Measurements from ENCODE around the gene MTFR1L.

Gene MTFR1L

DNA sequence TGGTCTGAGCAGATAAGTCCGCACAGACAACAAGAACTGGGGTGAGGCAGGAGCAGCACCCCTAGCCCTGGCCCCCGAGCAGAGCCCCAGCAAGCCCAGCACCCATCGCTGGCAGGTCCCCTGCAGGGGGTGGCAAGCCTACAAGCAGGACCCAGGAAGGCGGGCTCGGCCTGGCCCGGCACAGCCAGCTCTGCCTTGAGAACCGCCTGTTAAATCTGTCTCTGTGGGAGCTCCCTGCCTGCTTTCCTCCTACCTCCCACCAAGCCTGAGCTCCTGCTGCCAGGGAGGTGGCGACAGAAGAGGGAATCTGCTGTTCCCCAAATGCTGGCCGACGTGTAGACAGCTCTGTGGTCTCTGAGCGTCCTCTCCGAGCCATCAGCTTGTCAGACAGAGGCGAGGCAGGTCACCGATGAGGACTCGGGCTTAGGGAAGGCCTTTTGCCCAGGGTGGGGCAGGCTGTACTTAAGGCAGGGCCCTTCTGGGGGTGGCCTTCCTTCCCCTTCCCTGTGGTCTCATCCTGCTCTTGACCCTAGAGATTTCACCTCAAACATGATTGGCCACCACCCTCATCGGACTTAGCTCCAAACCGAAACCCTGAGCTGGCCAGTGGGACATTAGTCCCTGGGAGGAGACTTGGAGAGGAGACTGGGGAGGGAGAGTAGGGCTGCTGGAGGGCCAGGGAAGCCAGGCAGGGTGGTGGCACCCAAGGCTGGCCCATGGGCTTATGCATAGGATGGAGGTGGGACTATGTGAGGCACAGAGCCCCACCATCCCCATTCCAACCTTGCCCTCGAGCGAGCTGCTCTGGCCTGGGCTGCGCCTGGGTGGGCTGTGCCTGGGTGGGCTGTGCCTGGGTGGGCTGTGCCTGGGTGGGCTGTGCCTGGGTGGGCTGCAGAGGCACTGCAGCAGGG, 12.0 kb upstream of the MTFR1L start:
- no peak for DNase-seq (ENCODE audit: low spot score)

DNA sequence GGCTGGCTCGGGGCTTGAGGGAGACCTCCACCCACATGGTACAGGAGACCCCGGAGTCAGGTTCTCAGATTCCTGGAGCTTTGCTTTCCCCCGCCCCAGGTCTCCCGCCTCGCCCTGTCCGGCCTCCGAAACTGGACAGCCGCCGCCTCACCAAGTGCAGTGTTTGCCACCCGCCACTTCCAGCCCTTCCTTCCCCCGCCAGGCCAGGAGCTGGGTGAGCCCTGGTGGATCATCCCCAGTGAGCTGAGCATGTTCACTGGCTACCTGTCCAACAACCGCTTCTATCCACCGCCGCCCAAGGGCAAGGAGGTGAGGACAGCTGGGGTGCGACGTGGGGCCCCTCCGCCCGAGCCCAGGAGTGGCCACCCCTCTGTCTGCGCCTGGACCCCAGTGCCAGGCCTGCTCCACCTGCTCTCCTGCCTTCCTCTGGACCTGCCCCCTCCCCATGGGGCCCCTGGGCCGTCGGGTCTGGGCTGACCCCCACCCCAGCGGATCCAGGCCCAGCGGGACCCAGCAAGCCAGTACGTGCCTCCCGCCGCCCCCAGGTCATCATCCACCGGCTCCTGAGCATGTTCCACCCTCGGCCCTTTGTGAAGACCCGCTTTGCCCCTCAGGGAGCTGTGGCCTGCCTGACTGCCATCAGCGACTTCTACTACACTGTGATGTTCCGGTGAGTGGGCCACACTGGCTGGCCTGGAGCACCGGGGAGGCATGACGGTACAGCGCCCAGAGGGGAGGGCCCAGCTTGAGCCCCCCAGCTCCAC, 11.1 kb upstream of the MTFR1L start:
- DNase-seq (ENCODE audit: low spot score), result no peak

DNA sequence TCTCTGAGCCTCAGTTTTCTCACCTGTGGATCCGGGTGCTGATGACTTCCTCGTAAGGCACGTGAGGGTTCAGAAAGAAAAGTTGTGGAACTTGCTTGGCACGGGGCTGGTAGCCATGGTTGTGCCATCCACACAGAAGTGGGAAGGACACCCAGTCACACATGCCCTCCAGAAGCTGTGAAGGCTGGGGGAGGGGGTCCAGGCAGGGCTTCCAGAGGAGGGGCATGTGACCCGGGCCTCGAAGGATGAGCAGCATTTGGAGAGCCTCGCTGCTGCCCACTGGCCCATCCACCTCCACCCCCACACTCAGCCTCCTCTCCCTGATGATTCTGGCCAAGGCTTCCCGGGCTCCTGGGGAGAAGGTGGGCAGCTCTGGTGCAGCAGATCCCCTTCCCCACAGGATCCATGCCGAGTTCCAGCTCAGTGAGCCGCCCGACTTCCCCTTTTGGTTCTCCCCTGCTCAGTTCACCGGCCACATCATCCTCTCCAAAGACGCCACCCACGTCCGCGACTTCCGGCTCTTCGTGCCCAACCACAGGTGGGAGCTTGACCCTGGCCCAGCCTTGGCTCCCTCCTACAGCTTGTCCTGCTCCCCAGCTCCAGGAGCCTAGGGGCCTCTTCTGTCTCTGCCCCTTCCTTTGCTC, 10.3 kb upstream of the MTFR1L start:
- DNase-seq (ENCODE audit: low spot score), result no peak

DNA sequence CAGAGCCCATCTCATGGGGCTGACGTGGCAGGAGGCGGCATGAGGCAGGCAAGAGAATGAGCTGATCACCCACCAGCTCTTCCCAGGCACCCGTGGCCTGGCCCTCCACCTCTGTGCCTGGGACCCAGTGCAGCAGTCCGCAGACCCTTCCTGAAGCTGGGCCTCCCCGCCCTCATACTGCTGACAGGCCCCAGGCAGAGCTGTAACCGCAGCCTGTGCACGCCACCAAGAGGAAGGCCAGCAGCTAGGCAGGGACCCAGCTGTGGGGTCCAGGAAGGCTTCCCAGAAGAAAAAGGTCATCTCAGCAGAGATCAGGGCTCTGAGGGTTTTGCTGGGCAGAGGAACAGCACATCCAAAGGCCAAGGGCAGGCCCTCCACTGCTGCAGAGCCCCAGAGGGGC, 9.8 kb upstream of the MTFR1L start:
- DNase-seq (ENCODE audit: low spot score), result no peak

DNA sequence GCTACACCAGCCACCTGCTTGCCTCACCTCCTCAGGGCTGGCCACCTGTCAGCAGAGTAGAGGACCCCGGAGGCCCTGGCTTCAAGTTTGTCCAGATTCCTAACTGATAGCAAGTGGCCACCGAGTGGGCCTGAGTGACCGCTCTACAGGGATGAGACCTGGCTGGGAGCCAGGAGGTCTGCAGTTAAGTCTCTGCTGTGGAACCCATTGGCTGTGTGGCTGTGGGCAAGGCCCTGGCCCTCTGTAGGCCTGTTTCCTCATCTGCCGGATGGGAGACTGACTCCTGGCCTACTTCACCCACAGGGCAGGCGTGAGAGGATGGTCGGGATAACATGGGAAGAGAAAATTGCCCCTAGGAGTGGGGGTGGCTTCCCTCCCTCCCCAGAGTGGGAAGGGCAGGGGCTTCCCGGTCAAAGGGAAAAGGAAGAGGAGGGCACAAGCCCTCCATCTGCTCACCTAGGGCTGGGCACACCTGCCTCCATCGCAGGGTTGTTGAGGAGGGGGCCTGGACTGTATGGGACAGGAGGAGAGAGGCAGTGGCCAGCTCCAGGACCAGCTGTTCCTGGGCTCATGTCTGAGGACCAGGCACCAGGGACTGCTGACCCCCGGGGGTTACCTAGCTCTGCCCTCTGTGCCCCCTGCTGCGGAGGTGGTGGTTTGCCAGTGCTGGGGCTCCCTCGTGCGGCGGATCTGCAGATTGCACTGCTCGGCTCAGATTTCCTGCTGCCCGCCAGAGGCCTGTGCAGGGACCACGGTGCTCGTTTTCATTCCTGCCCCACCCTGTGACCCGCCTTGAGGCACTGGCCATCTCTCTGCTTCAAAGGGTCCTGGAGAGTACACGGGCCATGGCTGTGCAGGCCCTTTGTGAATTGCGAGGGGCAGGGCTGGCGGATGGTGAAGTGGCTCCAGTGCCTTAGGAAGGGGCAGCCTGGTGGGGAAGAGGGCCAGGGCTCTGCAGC, 9.1 kb upstream of the MTFR1L start:
- DNase-seq (ENCODE audit: low spot score), result no peak

DNA sequence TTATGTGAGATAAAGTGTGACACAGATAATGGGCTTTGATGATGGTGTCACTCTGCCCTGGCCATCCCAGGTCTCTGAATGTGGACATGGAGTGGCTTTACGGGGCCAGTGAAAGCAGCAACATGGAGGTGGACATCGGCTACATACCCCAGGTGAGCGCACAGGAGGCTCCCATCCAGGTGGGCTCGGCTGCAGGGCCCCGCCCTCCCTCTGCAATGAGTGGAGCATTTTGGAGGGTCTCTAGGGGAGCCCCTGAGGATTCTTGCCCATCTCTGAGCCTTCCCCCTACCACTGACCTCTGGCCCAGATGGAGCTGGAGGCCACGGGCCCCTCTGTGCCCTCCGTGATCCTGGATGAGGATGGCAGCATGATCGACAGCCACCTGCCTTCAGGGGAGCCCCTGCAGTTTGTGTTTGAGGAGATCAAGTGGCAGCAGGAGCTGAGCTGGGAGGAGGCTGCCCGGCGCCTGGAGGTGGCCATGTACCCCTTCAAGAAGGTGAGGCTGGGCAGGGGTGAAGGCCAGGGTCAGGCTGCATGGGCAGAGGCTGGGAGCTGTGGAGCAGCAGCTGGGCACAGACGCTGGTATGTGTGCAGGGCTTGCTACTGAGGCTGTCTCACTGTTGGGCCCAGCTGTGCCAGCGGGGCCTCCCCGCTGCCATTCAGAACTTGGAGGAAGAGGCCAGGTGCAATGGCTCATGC, 8.2 kb upstream of the MTFR1L start:
- DNase-seq (ENCODE audit: low spot score), result no peak

DNA sequence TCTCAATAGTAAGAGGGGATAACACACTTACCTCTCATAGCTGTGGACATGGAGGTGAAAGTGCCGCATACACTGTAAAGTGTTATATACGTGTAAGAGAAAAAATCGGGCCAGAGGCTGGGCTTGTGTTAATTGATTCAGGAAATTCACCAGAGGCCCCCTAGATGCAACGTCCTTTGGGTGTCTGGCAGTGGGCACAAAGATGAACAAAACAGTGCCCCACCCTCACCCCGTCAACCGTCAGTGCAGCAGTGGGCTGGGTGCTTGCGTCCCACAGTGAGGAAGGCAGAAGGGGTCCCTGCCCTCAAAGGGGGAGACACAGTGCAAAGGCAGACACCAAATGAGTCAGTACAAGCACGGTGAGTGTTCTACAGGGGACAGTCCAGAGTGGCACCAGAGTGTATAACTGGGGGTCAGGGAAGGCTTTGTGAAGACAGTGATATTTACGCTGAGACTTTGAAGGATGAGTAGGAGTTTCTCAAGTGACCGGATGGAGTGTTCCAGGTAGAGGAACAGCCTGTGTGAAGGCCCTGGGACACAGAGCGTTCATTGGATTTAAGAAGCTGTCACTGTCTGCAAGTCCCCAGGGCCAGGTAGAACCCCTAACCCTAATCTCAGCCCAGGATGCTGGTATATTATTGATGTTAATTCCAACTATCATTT, 6.6 kb upstream of the MTFR1L start:
- DNase-seq (ENCODE audit: low spot score), result no peak

DNA sequence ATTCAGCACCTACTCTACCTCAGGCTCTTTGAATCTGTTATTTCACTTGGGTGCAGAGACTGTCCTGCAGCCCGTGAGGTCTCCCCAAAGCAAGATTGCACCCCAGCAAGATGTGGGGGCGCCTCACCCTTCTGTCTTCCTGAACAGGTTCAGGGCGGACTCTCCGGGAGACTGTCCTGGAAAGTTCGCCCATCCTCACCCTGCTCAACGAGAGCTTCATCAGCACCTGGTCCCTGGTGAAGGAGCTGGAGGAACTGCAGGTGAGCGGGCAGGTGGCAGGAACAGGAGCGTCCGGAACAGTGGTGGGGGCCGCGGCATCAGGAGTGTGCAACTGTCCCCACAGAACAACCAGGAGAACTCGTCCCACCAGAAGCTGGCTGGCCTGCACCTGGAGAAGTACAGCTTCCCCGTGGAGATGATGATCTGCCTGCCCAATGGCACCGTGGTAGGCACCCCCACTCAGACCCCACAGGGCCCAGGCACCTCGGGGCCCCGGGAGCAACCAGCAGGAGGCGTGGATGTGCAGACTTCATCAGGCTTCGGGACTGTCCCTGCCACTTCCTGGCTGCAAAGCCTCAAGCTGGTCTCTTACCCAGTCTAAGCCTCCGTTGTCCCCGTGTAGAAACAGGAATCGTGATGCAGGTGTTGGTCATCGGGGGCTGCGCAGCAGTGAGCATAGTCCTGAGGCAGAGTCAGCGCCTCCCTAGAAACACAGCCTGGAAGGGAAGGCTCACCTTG, 5.9 kb upstream of the MTFR1L start:
- no peak for DNase-seq (ENCODE audit: low spot score)

DNA sequence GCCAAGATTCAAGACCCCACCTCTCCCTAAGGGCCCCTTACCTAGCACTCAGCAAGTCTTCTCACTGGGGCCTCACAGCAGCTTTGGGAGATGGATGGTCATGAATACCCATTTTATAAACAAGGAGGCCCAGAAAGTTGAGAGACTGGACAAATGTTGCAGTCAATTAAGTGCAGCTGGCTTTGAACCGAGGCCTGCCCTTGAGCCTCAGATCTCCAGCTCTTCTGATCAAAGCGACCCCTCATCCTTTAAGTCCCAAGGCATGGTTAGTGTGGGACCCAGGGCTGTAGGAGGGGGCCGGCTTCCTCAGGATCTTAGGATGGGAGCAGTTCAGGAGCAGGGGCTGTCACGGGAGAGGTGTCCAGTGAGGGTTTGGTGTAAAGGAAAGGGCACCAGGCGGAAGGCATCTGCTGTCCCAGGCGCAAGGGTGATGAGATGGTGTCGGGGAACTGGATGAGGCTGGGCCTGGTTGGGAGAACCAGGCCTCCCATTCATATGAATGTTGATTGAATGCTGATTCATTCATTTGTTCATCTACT, 5.1 kb upstream of the MTFR1L start:
- DNase-seq (ENCODE audit: low spot score), result no peak

DNA sequence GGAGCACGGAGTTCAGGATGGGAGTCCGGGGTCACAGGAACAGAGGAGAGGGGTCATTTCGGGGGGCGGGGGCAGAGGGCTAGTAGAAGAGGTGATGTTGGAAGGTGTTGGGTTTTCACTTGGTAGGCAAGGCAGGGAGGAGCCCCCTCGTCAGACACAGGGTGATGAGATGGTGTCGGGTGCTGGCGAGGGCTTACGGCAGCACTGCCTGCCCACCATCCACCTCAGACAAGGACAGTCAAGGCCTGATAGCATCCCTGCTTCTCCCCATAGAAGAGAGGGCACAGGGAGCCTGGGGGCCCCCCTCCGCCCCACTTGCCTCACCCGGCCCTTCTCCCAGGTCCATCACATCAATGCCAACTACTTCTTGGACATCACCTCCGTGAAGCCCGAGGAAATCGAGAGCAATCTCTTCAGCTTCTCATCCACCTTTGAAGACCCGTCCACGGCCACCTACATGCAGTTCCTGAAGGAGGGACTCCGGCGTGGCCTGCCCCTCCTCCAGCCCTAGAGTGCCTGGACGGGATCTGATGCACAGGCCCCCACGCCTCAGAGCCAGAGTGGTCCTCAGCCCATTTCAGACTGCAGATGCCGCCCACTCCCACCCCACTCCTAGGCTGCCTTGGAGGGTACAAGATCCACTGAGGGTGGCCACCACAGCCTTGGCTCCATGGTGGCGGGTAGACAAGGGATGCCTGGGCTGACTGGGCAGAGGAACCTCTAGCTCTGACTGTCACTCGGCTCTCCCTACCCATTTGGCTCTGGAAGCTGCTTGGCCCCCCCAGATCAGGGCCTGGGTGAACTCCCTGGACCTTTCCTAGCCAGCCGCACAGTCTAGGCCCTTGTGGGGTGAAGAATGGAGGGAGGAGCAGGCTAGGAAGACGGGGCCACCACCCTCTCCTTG, 4.3 kb upstream of the MTFR1L start:
- no peak for DNase-seq (ENCODE audit: low spot score)

DNA sequence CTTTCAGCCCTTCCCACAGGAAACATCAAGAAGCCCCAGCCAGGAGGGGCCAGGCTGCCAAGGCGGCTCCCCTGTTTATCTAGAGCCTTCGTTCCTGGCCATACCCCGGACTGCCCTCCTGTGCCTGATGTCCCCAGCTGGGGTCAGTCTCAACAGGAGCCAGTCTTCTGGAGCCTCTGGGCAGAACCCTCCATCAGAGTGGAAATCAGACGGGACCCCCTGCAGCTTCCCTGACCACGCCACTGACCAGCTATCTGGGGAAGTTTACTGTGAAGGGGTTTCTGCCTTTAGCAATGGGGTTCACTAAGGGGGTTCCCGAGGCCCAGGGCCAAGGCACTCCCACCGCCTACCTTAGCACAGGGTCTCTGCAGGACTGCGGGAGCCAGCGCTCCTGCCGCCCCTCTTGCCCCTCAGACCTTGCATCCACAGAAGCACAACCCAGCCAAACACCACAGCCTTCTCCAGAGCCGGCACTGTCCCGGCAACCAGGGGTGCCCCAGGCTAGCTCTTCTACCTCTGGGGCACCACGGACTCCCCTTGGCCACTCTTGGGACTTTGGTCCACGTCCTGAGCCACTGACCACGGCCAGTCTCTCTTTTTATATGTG, 3.5 kb upstream of the MTFR1L start:
- no peak for DNase-seq (ENCODE audit: low spot score)

DNA sequence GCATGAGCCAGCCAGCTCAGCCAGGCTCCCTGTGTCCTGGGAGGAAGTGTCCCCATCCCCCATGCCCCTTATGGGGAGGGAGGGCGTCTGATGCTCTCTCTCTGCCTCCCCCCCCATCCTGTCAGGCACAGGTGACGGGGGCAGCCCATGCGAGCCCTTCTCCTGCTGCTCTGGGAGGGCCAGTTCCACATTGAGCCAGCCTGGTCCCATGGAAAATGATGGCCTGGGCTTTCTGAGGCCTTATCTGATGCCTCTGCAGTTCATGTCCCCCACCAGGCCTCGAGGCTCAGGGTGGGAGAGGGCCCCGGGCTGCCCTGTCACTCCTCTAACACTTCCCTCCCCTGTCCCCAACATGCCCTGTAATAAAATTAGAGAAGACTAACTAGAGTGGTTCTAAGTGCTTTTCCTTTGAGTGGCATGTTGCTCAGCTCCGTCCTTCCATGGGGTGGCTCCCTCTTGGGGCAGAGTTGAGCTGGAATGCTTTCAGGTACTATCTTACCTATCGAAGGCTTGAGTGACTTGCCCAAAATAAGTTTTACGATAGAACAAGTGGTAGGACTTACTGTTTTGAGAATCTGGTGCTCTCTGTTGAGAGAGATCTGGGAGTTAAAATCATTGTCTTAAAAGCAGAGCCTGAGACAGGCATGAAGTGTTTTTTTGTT, 1.8 kb upstream of the MTFR1L start:
- no peak for DNase-seq (ENCODE audit: low spot score)

DNA sequence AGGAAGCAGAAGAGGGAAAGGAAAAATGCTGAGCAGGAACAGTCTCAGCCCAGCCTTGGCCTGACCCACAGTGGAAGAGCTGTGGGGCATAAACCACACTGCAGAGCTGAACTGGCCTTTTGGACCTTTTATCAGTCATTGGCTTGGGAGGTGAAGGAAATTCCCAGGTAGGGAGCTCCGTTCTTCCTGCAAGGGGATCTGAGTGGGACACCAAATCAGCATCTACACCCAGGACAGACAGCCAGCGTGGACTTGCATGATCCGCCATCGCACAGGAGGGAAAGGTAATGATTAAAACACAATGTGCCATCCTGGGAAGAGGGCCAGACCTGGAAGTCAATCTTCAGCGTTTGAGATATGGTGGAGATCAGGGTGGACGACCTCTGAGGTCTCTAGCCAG, 1.2 kb upstream of the MTFR1L start:
- DNase-seq (ENCODE audit: low spot score), result no peak

DNA sequence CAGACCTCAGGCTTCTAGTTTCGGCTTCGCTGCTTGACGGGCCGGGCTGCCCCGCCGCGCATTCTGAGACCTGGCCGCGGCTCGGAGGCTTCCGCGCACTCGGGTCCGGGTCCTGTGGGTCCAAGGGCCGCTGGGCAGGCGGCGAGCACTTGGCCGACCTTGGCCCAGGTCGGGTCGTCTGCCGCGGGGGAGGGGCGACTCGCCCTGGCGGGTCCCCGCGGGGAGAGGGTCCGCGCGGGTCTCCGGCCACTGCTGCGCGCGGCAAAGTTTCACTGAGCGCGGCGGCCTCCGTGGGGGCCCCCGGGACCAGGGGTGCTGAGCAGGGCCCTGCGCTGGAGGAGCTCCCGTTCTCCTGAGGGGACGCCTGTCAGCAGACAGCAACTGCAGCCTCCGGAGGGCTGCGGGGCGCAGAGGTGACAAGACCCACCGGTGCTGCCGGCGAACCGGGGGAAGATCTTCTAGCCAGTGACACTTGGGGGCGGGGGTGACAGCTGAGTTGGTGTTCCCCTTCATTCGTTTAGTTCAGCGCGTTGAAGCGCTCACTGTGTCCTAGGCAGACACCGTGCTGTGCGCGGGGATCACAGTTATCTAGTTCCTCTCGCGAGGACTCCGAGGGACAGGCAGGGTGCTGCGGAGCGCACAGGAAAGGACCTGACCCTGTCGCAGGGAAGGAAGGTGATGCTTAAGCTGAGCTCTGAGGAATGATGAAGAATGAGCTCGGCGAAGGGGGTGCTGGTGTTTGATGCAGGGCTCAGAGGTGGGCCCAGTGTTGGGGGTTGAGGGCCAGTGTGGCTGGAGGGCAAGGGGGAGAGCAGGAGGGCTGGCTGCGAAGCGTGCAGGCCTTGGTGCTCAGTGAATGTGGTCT, 725 bp downstream of the MTFR1L start:
- DNase-seq (ENCODE audit: low spot score), result peak; percentile 63

DNA sequence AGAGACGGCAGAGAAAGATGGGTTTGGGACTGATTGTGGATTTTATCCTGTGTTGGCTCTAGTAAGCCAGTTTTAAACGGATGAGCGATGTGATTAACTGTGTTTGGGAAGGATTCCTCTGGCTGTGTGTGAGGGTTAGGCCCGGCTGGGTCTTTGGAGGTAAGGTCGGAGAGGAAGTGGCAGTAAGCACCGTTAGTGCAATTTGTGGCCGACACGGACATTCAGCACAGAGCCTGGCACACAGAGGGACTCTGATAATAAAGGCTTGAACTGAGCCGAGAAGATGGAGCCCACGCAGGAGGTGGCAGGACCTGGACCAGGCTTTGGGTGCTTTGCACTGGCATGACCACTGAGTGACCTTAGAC, 1.3 kb downstream of the MTFR1L start:
- no peak for DNase-seq (ENCODE audit: low spot score)

DNA sequence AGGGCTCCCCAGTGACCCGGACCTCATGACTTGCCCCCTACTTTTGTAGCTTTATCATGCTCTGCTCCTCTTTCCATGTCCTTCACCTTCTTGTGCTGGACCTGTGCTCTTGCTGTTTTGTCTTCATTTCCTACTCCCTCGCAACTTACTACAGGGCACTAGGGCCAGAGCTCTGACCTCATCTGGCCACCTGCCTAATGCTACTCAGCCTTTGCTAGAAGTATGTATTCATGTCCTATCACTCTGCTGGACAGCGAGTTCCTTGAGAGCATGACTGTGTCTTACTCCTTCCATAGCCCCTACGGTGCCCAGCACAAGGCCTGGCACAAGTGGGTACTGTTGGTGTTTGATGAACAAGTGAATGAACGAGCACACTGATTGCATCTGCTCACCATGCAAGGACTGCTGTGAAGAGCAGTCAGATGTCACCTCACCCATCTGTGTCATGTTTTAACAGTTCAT, 1.9 kb downstream of the MTFR1L start:
- no peak for DNase-seq (ENCODE audit: low spot score)

Data from COLO829 (cell line).